ENCODE measurements around the gene TCEA2. TPM values are rescaled to one million over a fixed set of nuclear protein-coding genes. Genes with fewer than 3 reads are reported as not detected.

TCEA2 gene
- total and polyA plus RNA-seq, 9 of the 15 experiments (the other 6 are each of a cell fraction or from before 2014, with no cell fraction given), result 1.4 to 28.7 (median 5.4) TPM

GRCh38 chr20:64050261-64051032 lies 12.6 kb upstream of the TCEA2 start (continued):
- no peak for TF ChIP-seq HEY1 (CRISPR knock-in tag; IDR thresholded peaks at IDR 0.05; ENCODE audit: borderline replicate concordance)
- TF ChIP-seq SP2 (IDR thresholded peaks at IDR 0.05; ENCODE audit: extremely low read depth, low read depth, low read length, poor library complexity, severe bottlenecking), result no peak
- no peak for TF ChIP-seq HNRNPUL1 (IDR thresholded peaks at IDR 0.05; ENCODE audit: low read length)
- TF ChIP-seq MCM5 (IDR thresholded peaks at IDR 0.05; ENCODE audit: low read depth), result no peak
- TF ChIP-seq ZKSCAN1 (IDR thresholded peaks at IDR 0.05; ENCODE audit: low read depth, low read length), result no peak
- TF ChIP-seq TEAD2 (tag; IDR thresholded peaks at IDR 0.05), result no peak
- no peak for TF ChIP-seq HNRNPL (IDR thresholded peaks at IDR 0.05; ENCODE audit: low read depth, low read length)
- no peak for TF ChIP-seq ZNF133 (CRISPR knock-in tag; IDR thresholded peaks at IDR 0.05)
- no peak for TF ChIP-seq ZKSCAN8 (CRISPR knock-in tag; IDR thresholded peaks at IDR 0.05)
- no peak for TF ChIP-seq SMARCB1 (IDR thresholded peaks at IDR 0.05; ENCODE audit: insufficient read length, low read depth)
- no peak for TF ChIP-seq ZNF24 (IDR thresholded peaks at IDR 0.05)
- TF ChIP-seq PREB (CRISPR knock-in tag; IDR thresholded peaks at IDR 0.05), result no peak
- no peak for TF ChIP-seq ZNF41 (CRISPR knock-in tag; conservative IDR thresholded peaks at IDR 0.05)
- TF ChIP-seq HNRNPK (IDR thresholded peaks at IDR 0.05; ENCODE audit: low read depth, low read length, poor library complexity, severe bottlenecking), result no peak
- no peak for TF ChIP-seq PTTG1 (tag; IDR thresholded peaks at IDR 0.05; ENCODE audit: low read depth)
- TF ChIP-seq IRF1 (CRISPR knock-in tag; IDR thresholded peaks at IDR 0.05; ENCODE audit: borderline replicate concordance), result no peak
- no peak for TF ChIP-seq ZNF436 (CRISPR knock-in tag; IDR thresholded peaks at IDR 0.05)
- TF ChIP-seq ZFPM2 (CRISPR knock-in tag; IDR thresholded peaks at IDR 0.05), result no peak
- no peak for TF ChIP-seq POLR3A (IDR thresholded peaks at IDR 0.05; ENCODE audit: borderline replicate concordance, extremely low read depth, insufficient read depth, insufficient read length)
